HEK293 (cell line): ENCODE data around the gene LNX1.

Experiments used
- CTCF ChIA-PET: fragments of 350-600 bp; formaldehyde crosslinking; extraction: SDS; loops from one replicate; lab custom pipeline; 2021; ENCODE audit warnings: antibody characterized with exemption; lab: Yijun Ruan, JAX
- POLR2A ChIA-PET: fragments of 300-600 bp; formaldehyde crosslinking; extraction: SDS; loops from one replicate; lab custom pipeline; 2020; ENCODE audit warnings: antibody characterized with exemption, inconsistent platforms; lab: Yijun Ruan, JAX
- H3K27ac ChIP-seq: fragments of 200-500 bp; sonication (Bioruptor generic); 2 replicates; pipeline ENCODE4 v1.5.1; 2014; ENCODE audit warnings: low read depth, low read length, control low read depth, inconsistent platforms; ENCODE audit errors: extremely low read depth
- H3K36me3 ChIP-seq, 2 experiments: fragments of 200-500 bp in 1 of 2; sonication (Bioruptor generic) in 1 of 2; 1 replicate in 1 of 2; 2 replicates in 1 of 2; pipeline ENCODE4 v1.5.1; 2014 to 2017; ENCODE audit warnings: inconsistent platforms in 2 of 2, low read length in 2 of 2; ENCODE audit not compliant: control insufficient read depth in 2 of 2, insufficient read depth in 1 of 2
- H3K4me1 ChIP-seq: fragments of 200-500 bp; sonication (Bioruptor generic); 2 replicates; pipeline ENCODE4 v1.5.1; 2014; ENCODE audit warnings: mild to moderate bottlenecking, low read length, inconsistent platforms; ENCODE audit not compliant: control insufficient read depth, insufficient read depth
- H3K4me3 ChIP-seq: 2 replicates; pipeline ENCODE4 v1.5.1; 2011; ENCODE audit warnings: low read depth, mild to moderate bottlenecking, control low read depth, low read length, moderate library complexity
- H3K9me3 ChIP-seq: fragments of 200-500 bp; sonication (Bioruptor generic); 2 replicates; pipeline ENCODE4 v1.5.1; 2014; ENCODE audit warnings: low read depth, low read length, inconsistent platforms; ENCODE audit not compliant: control insufficient read depth, insufficient read depth
- AEBP2 ChIP-seq: fragments of 450-650 bp; formaldehyde crosslinking; IDR thresholded peaks from 2 replicates; pipeline ENCODE4 v1.5.1; 2016; ENCODE audit warnings: missing biosample characterization, missing genetic modification characterization, borderline replicate concordance
- ATF2 ChIP-seq: fragments of 450-650 bp; formaldehyde crosslinking; IDR thresholded peaks from 2 replicates; pipeline ENCODE4 v1.5.1; 2016; ENCODE audit warnings: missing biosample characterization, missing genetic modification characterization, low read depth
- EGR2 ChIP-seq: fragments of 450-650 bp; formaldehyde crosslinking; IDR thresholded peaks from 2 replicates; pipeline ENCODE4 v1.5.1; 2016; ENCODE audit warnings: low read depth, missing biosample characterization, missing genetic modification characterization
- GLIS1 ChIP-seq: fragments of 450-650 bp; formaldehyde crosslinking; IDR thresholded peaks from 2 replicates; pipeline ENCODE4 v1.5.1; 2016; ENCODE audit warnings: missing biosample characterization, missing genetic modification characterization
- OVOL3 ChIP-seq: fragments of 450-650 bp; formaldehyde crosslinking; IDR thresholded peaks from 2 replicates; pipeline ENCODE4 v1.5.1; 2016; ENCODE audit warnings: missing biosample characterization, missing genetic modification characterization
- SP3 ChIP-seq: fragments of 450-650 bp; formaldehyde crosslinking; IDR thresholded peaks from 2 replicates; pipeline ENCODE4 v1.5.1; 2016; ENCODE audit warnings: missing biosample characterization, missing genetic modification characterization
- ZBTB17 ChIP-seq: fragments of 450-650 bp; formaldehyde crosslinking; IDR thresholded peaks from 2 replicates; pipeline ENCODE4 v1.5.1; 2016; ENCODE audit warnings: missing biosample characterization, missing genetic modification characterization
- ZBTB21 ChIP-seq: fragments of 450-650 bp; formaldehyde crosslinking; IDR thresholded peaks from 2 replicates; pipeline ENCODE4 v1.5.1; 2017; ENCODE audit warnings: missing biosample characterization, missing genetic modification characterization
- ZFHX2 ChIP-seq: fragments of 450-650 bp; formaldehyde crosslinking; conservative IDR thresholded peaks from 2 replicates; pipeline ENCODE4 v1.5.1; 2016; ENCODE audit warnings: missing biosample characterization, missing genetic modification characterization
- ZFP37 ChIP-seq: fragments of 450-650 bp; formaldehyde crosslinking; IDR thresholded peaks from 2 replicates; pipeline ENCODE4 v1.5.1; 2016; ENCODE audit warnings: missing biosample characterization, missing genetic modification characterization
- ZNF132 ChIP-seq: fragments of 450-650 bp; formaldehyde crosslinking; IDR thresholded peaks from 2 replicates; pipeline ENCODE4 v1.5.1; 2017; ENCODE audit warnings: missing biosample characterization, missing genetic modification characterization, borderline replicate concordance
- ZNF16 ChIP-seq: fragments of 450-650 bp; formaldehyde crosslinking; IDR thresholded peaks from 2 replicates; pipeline ENCODE4 v1.5.1; 2016; ENCODE audit warnings: low read depth, missing biosample characterization, missing genetic modification characterization
- ZNF362 ChIP-seq: fragments of 450-650 bp; formaldehyde crosslinking; IDR thresholded peaks from 2 replicates; pipeline ENCODE4 v1.5.1; 2016; ENCODE audit warnings: missing biosample characterization, missing genetic modification characterization
- ZNF366 ChIP-seq: fragments of 450-650 bp; formaldehyde crosslinking; conservative IDR thresholded peaks from 2 replicates; pipeline ENCODE4 v1.5.1; 2016; ENCODE audit warnings: missing biosample characterization, missing genetic modification characterization
- ZNF600 ChIP-seq: fragments of 450-650 bp; formaldehyde crosslinking; IDR thresholded peaks from 2 replicates; pipeline ENCODE4 v1.5.1; 2016; ENCODE audit warnings: missing biosample characterization, missing genetic modification characterization
- ZNF645 ChIP-seq: fragments of 450-650 bp; formaldehyde crosslinking; IDR thresholded peaks from 2 replicates; pipeline ENCODE4; 2016; ENCODE audit warnings: missing biosample characterization, missing genetic modification characterization
- ZNF664 ChIP-seq: fragments of 450-650 bp; formaldehyde crosslinking; IDR thresholded peaks from 2 replicates; pipeline ENCODE4 v1.5.1; 2016; ENCODE audit warnings: missing biosample characterization, missing genetic modification characterization
- ZNF785 ChIP-seq: fragments of 450-650 bp; formaldehyde crosslinking; IDR thresholded peaks from 2 replicates; pipeline ENCODE4 v1.5.1; 2016; ENCODE audit warnings: missing biosample characterization, missing genetic modification characterization
- ZNF837 ChIP-seq: fragments of 450-650 bp; formaldehyde crosslinking; IDR thresholded peaks from 2 replicates; pipeline ENCODE4 v1.5.1; 2016; ENCODE audit warnings: missing biosample characterization, missing genetic modification characterization
- ZSCAN16 ChIP-seq: fragments of 450-650 bp; formaldehyde crosslinking; IDR thresholded peaks from 2 replicates; pipeline ENCODE4 v1.5.1; 2016; ENCODE audit warnings: missing biosample characterization, missing genetic modification characterization

The LNX1 gene

GRCh38 chr4:53575552-53575951 is 15.7 kb downstream of the LNX1 start:
- Histone ChIP-seq H3K27ac (no peak overlapping the region), H3K4me3 (no peak overlapping the region), H3K4me1 (peaks cover 5% of the 10 kb centered on the region)
- CTCF ChIA-PET = no interaction called here
- POLR2A ChIA-PET = no interaction called here
- no peak for TF ChIP-seq AEBP2
- TF ChIP-seq, all 188 proteins: peak for 0
- no peaks in the 10 kb centered on the region; a peak in 1 of 3 replicates for H3K36me3 ChIP-seq
- no peaks in the 10 kb centered on the region for H3K9me3 ChIP-seq

- ChIA-PET CTCF (interaction anchor here (0.7 kb wide), 1 partner anchor 12 kb away, joined by 4 read pairs; no protein-coding TSS in a partner anchor), POLR2A (interaction anchor here (0.6 kb wide), 1 partner anchor 1799 kb away, joined by 3 read pairs; no protein-coding TSS in a partner anchor)
- TF ChIP-seq ZNF645 (tag by site-specific recombination) (no peak), ZFP37 (tag by site-specific recombination) (no peak), ZNF16 (tag by site-specific recombination) (no peak), ZNF664 (tag by site-specific recombination) (no peak), ZNF362 (no peak), ZBTB17 (tag by site-specific recombination) (no peak), ZNF366 (tag by site-specific recombination) (no peak), ZNF785 (tag by site-specific recombination) (no peak)
These were observed 16.8 kb downstream of the LNX1 start for GRCh38 chr4:53574528-53574927.

GRCh38 chr4:53573696-53574095 is 17.6 kb downstream of the LNX1 start:
- POLR2A ChIA-PET = no interaction called here
- CTCF ChIA-PET = no interaction called here
- no peaks in the 10 kb centered on the region; a peak in 1 of 3 replicates for H3K36me3 ChIP-seq
- H3K9me3 ChIP-seq = no peaks in the 10 kb centered on the region
- H3K4me3 ChIP-seq = no peak overlapping the region
- no peak overlapping the region for H3K27ac ChIP-seq
- 0 out of 2 replicates have a peak, but pooled peaks have one; percentile 18 for TF ChIP-seq ZNF600 (tag by site-specific recombination)
- no peak for TF ChIP-seq ZNF132 (tag by site-specific recombination)
- TF ChIP-seq GLIS1 = peak; percentile 43
- TF ChIP-seq ZNF837 (tag by site-specific recombination) = no peak
- peaks cover 5% of the 10 kb centered on the region for H3K4me1 ChIP-seq

More at GRCh38 chr4:53574528-53574927, 16.8 kb downstream of the LNX1 start:
- Histone ChIP-seq H3K27ac (no peak overlapping the region), H3K4me1 (peaks cover 5% of the 10 kb centered on the region), H3K9me3 (no peaks in the 10 kb centered on the region), H3K4me3 (no peak overlapping the region), H3K36me3 (no peaks in the 10 kb centered on the region; a peak in 1 of 3 replicates)

- CTCF ChIA-PET = interaction anchor here (0.6 to 0.7 kb wide), 2 partner anchors 11 to 170 kb away, joined by 3 to 5 read pairs; no protein-coding TSS in a partner anchor
These were observed 18.7 kb downstream of the LNX1 start for GRCh38 chr4:53572600-53572994.

More at GRCh38 chr4:53572600-53572994, 18.7 kb downstream of the LNX1 start:
- Histone ChIP-seq H3K4me3 (no peak overlapping the region), H3K27ac (no peak overlapping the region), H3K4me1 (peaks cover 5% of the 10 kb centered on the region), H3K9me3 (no peaks in the 10 kb centered on the region), H3K36me3 (no peaks in the 10 kb centered on the region; a peak in 1 of 3 replicates)
- no peak for TF ChIP-seq ZSCAN16 (tag by site-specific recombination)
- TF ChIP-seq EGR2 (tag by site-specific recombination) = peak; percentile 54
- no peak for TF ChIP-seq SP3 (tag by site-specific recombination)
- no peak for TF ChIP-seq ATF2 (tag by site-specific recombination)
- TF ChIP-seq ZFHX2 (tag by site-specific recombination) = peak; percentile 78
- no peak for TF ChIP-seq ZBTB21 (tag by site-specific recombination)
- TF ChIP-seq OVOL3 = no peak
- POLR2A ChIA-PET = no interaction called here
